Left lung (tissue), 10 donors: ENCODE data around the gene COL15A1. TPM values are rescaled to one million over a fixed set of nuclear protein-coding genes. Genes with fewer than 3 reads are reported as not detected.

Source experiments
- ATAC-seq: fragments of 200-7000 bp; cut with Tn5 transposase; one replicate; pipeline ENCODE4 v1.9.1; 2020; ENCODE audit warnings: moderate library complexity
- DNase-seq, 4 donors: peaks; one replicate each; pipeline ENCODE4 v3.0.0-alpha.2; 2013 to 2020
- H3K27ac ChIP-seq, 2 donors: fragments of 200-600 bp; sonication (generic) in 1 of 2; one replicate each; pipeline versions ENCODE4 v1.5.0 to v1.8.0; 2020 to 2021
- H3K27me3 ChIP-seq, 2 donors: fragments of 200-600 bp; sonication (generic) in 1 of 2; one replicate each; pipeline versions ENCODE4 v1.5.0 to v1.8.0; 2020 to 2021
- H3K36me3 ChIP-seq, 2 donors: fragments of 200-600 bp; sonication (generic) in 1 of 2; one replicate each; pipeline versions ENCODE4 v1.5.0 to v1.8.0; 2020 to 2021
- H3K4me1 ChIP-seq, 2 donors: fragments of 200-600 bp; one replicate each; pipeline ENCODE4 v1.8.0; 2021
- H3K4me3 ChIP-seq, 2 donors: fragments of 200-600 bp; sonication (generic) in 1 of 2; one replicate each; pipeline versions ENCODE4 v1.5.0 to v1.8.0; 2020 to 2021; ENCODE audit warnings: mild to moderate bottlenecking in 1 of 2
- H3K9me3 ChIP-seq, 2 donors: fragments of 200-600 bp; sonication (generic) in 1 of 2; one replicate each; pipeline versions ENCODE4 v1.5.0 to v1.8.0; 2020 to 2021
- CTCF ChIP-seq, 2 donors: fragments of 200-600 bp; sonication (generic) in 1 of 2; IDR thresholded peaks; one replicate each; pipeline versions ENCODE4 v1.5.0 to v1.8.0; 2021; ENCODE audit warnings: antibody characterized with exemption in 2 of 2
- intact Hi-C, 2 donors: fragments of 100-400 bp; cut with DNase I; formaldehyde crosslinking; loops; one replicate each; pipeline versions ENCODE4 v1.11.2 to v1.14.2; 2022
- polyA plus RNA-seq, 6 donors: library from polyadenylated mRNA; unstranded; fragments of 120-200 nt; gene quantifications; one replicate each; pipeline ENCODE4 v1.2.1, GENCODE V29; 2013; ENCODE audit not compliant: insufficient read length in 6 of 6
- total RNA-seq, 2 donors: library from RNA; stranded (reverse); fragmentation: NEBNext Ultra II Directional; extraction: Animal tissue kit (Norgen Biotek cat#: 25700); gene quantifications; one replicate each; pipeline ENCODE4 v1.2.1, GENCODE V29; 2021
- donor health status: DM: no; HTN: yes; CAD: no.
- donor health status: DM: no; HTN: no; CAD: no.

Gene COL15A1
- total and polyA plus RNA-seq, 8 donors, result 2.4 to 58.4 (median 7.4) TPM

DNA sequence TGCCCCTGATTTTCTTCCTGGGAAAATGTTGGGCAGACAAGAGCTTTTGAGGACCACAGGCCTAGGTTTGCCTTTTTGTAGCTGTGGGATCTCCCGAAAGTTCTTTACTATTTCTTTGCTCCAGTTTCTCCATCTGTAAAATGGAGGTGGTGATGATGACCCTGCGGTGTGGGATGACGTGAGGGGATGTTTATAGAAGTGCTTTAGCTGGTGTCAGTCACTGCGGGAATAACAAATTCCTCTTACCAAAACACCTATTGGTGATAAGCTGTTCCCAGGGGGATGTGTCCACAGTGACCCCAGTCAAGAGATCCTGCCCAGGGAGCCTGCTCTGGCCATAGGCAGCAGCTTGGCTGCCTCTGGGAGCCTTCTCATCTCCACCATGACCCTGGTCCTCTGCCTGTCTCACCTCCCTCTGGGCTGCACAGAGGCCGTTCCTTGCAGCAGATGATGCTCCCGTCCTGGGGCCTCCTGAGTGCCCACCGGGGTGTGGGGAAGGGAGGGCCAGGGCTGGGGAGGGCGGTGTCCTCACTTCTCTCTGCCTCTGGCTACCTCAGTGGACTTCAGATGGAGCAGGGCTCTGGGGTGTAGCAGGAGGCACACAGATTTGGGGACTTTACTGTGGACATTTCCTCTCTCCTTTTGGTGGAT, 77.2 kb downstream of the COL15A1 start:
- TF ChIP-seq CTCF (IDR thresholded peaks at IDR 0.05), result no peak
- intact Hi-C loops, result no loop called here
- ATAC-seq, result no peak

DNA sequence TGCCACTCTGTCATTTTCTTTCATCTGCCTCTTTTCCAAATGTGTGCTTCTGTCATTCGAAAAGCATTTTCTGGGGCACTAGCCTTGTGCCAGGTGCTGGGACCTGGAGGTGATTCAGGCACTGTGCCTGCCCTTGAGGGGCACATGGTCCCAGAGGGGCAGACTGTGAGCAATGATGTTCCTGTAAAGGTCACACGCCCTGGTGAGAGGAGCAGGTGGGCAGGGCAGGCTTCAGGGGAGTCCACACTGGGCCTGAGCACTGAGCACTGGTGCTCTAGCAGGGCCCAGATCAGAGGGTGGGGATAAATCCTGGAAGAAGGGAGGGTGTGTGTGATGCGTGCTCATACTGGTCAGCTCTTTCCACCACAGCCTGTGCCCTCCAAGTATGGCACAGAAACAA, 77.8 kb downstream of the COL15A1 start:
- intact Hi-C loops, result no loop called here
- Histone ChIP-seq H3K27ac (no peak overlapping the region), H3K27me3 (no peaks in the 10 kb centered on the region), H3K4me3 (no peak overlapping the region), H3K9me3 (no peaks in the 10 kb centered on the region), H3K36me3 (no peaks in the 10 kb centered on the region), H3K4me1 (no peaks in the 10 kb centered on the region)
- ATAC-seq, result no peak
- no peak for DNase-seq
- no peak for TF ChIP-seq CTCF (IDR thresholded peaks at IDR 0.05)

More for the DNA sequence above, 77.2 kb downstream of the COL15A1 start:
- Histone ChIP-seq H3K4me1 (no peaks in the 10 kb centered on the region), H3K4me3 (no peak overlapping the region), H3K27ac (no peak overlapping the region), H3K36me3 (no peaks in the 10 kb centered on the region), H3K27me3 (no peaks in the 10 kb centered on the region), H3K9me3 (no peaks in the 10 kb centered on the region)
- DNase-seq, result no peak

- Histone ChIP-seq H3K4me1 (no peaks in the 10 kb centered on the region), H3K36me3 (no peaks in the 10 kb centered on the region), H3K9me3 (no peaks in the 10 kb centered on the region), H3K27me3 (no peaks in the 10 kb centered on the region), H3K4me3 (no peak overlapping the region), H3K27ac (no peak overlapping the region)
- intact Hi-C loops, result no loop called here
- DNase-seq (no peak), ATAC-seq (no peak)
- no peak for TF ChIP-seq CTCF (IDR thresholded peaks at IDR 0.05)
Measured at GRCh38 chr9:99023231-99023630, 79.5 kb downstream of the COL15A1 start.

GRCh38 chr9:99023831-99024230, 80.1 kb downstream of the COL15A1 start:
- Histone ChIP-seq H3K4me3 (no peak overlapping the region), H3K27ac (no peak overlapping the region), H3K36me3 (no peaks in the 10 kb centered on the region), H3K4me1 (peaks cover 0 to 3% of the 10 kb centered on the region in 2 donors), H3K27me3 (no peaks in the 10 kb centered on the region), H3K9me3 (no peaks in the 10 kb centered on the region)
- intact Hi-C loops, result no loop called here
- no peak for TF ChIP-seq CTCF (IDR thresholded peaks at IDR 0.05)
- no peak for DNase-seq
- no peak for ATAC-seq

DNA sequence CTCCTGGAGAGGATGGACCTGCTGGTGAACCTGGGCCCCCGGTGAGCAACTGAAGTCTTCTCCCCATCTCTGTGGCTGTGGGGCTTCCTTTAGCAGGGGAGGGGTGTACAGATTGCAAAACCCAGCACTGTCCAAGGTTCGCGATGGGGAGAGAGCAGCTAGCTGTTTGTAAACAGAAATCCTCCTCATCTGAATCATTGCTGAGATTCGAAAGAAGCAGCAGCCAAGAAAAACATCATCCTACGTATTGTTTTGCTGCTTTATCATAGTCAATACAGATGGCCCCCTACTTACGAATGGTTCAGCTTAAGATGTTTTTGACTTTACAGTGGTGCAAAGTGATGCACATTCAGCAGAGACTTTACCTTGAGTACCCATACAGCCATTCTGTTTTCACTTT, 81.3 kb downstream of the COL15A1 start:
- Histone ChIP-seq H3K4me3 (no peak overlapping the region), H3K4me1 (peaks cover 0 to 13% of the 10 kb centered on the region in 2 donors), H3K27me3 (no peaks in the 10 kb centered on the region), H3K36me3 (no peaks in the 10 kb centered on the region), H3K9me3 (no peaks in the 10 kb centered on the region), H3K27ac (no peak overlapping the region)
- DNase-seq (no peak), ATAC-seq (no peak)
- intact Hi-C loops, result no loop called here
- TF ChIP-seq CTCF (IDR thresholded peaks at IDR 0.05), result no peak
